Occipital lobe (tissue), 2 donors: ENCODE results near the gene CDK6. TPM values are rescaled to one million over a fixed set of nuclear protein-coding genes. Genes with fewer than 3 reads are reported as not detected.

ENCODE experiments used
- DNase-seq: peaks from one replicate; lab custom pipeline; 2025; lab: John Stamatoyannopoulos, UW
- total RNA-seq: library from RNA; depleted of rRNA; stranded (reverse); fragments of >200 nt; gene quantifications from one replicate; pipeline ENCODE4 v1.2.3, GENCODE V29; 2014

Gene CDK6
- total RNA-seq, 1 donor from 2014 or later: 11.1 TPM

DNA sequence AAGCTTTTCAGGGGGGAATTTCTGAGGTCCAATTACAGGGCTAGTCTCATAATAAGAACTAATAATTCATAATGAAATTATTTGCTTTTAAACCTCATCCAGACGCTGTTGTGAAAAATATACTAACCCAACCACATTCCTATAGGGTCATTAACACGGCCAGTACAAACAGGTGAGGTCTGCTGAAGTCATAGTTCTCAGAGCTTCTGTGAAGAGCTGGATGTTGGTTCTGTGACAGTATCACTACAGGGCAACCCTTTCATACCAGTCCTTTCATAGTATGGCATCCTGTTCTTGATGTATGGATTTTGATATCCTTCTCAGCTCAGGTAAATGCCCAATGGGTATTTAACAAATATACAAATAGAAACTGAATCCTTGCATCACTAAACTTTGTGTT, 183.8 kb downstream of the CDK6 start:
- no peak for DNase-seq

DNA sequence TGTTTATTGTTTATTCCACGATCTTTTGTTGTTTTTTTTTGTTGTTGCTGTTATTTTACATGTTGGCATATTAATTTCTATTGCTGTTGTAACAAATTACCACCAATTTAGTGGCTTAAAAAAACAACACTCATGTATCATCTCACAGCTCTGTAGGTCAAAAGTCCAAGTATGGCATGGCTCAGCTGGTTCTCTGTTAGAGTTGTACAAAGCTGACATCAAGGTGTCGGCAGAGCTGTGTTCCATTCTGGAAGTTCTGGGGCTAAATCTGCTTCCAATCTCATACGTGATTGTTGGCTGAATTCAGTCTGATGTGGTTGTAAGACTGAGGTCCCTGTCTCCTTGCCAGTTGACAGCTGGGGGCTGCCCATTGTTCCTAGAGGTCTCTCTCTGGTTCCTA, 186.0 kb downstream of the CDK6 start:
- no peak for DNase-seq

DNA sequence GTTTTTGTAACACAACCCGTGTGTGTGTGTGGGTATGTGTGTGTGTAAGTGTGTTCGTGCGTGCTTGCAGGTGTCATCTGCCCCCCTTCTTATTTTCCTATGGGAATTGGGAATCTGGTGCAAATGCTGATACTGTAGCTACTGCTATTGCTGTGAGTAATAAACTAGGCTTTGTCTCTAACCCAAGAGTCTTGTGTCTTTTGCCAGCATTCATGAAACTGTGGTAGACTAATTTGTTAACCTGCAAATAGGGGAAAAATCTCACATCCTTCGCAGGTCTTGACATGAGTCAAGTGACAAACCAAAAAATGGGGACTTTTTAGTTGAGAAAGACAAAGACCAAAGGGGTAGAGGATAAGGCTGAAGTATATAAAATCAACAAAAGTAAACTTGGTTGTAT, 188.3 kb downstream of the CDK6 start:
- no peak for DNase-seq

DNA sequence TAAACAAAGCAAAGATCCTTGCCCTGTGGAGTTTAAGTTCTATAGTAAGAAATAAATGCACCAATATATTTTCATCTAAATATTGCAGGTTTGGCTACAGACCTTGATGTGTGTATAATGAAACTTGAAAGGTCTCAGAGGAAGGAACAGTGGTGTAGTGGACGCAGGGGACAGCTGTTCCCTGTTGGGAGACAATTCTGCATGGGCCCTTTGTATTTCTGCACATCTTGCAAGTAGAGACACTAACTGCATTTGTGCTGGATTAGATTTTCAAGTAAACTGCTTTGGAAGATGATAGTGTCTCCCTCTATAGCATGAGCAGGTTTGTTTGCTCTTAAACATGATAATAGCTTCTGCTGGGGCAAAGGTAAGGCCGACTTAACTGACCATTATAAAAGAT, 188.7 kb downstream of the CDK6 start:
- no peak for DNase-seq

DNA sequence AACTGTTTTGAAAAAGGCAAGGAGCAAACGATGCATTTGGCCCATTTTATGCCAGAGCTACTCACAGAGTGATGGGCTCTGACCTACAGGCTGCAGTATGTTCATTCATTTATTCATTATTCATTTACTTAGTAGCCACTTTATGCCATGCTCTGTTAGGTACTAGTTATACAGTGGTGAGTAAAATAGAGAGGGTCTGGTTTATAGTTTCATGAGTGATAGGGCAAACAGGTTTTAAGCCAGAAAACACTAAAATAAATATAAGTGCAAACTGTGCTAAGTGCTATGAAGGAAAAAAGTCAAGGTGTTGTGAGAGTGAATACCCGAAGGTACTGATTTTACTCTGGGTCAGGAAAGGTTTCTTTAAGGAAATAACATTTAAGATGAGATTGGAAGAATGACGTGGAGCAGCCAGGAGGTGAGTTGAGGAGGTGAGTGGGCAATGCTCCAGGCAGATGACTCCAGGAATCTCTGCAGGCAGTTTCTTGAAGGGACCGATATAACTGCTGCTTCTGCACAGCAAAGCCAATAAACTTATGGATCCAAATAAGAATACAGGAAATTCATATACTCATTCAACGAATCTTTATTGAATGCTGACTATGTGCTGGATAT, 189.3 kb downstream of the CDK6 start:
- no peak for DNase-seq

DNA sequence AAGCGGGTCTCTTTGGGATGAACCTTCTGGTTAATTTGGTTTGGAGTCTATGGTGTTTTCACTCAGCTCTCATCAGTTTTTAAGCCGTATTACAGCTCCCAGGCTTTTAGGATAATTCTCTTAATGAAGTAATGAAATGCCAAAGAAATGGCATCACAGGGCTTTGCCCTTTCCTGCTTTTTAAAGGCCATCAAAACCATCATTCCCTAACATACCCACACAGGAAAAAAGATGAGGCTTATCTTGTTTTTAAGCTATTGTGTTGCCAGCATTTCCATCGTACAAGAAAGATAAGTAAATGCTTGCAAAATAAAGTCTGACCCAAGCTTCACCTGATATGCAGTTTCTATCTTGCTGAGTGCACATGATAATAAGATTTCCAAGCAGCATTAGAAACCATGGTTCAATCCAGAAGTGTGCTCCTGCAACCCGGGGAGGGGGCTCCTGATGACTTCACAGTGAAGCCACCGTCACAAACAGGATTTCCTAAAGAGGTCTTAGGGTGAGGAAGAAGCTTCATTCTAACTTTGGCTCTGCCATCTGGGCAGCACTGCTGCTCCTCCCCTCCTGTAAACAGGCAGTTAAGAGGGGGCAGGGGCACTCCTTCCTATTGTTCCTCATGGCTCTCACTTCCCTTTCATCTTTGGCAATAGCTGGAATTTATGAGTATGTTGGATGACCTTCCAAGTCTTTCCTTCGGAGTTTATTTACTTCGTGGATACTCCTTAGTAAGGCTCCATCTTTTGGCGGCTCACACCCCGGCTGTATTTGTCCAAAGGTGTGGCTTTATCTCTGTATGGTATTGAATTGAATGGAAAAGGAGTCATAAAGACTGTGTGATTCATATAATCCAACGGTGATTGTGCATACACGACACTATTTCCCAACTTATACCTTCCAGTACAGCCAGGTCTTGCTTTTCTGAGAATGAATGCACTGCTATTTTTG, 191.0 kb downstream of the CDK6 start:
- DNase-seq: no peak

DNA sequence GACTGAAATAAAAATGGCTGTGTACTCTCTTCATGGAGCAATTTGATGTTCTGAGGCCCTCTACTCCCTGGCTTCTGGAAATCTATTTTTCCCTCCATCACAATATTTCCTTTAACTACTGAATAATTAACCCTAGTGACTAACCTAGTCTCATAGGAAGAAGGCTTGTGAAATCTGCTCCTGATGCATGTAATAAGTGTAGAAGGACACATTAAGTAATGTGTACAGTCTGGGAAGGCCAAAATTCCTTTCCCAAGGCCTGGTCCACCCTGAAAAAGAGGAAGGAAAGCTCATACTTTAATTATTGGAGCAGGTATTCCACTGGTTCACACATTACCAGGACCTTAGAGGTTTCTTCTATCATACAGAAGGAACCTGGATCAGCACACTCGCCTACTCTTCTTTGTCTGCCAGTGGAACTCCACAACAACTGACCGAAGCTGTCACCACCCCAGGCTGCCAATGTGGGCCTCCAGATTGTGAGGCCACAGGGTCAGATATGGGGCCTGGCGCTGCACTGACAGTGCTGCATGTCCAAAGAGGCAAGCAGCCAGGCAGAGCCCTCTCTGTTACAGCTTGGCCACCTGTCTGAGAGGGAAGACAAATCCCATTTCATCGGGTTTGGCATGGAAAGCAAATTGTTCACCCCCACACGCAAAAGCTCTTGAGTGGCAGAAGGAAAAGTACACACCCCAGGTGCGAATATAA, 191.8 kb downstream of the CDK6 start:
- DNase-seq: peak; percentile 14

DNA sequence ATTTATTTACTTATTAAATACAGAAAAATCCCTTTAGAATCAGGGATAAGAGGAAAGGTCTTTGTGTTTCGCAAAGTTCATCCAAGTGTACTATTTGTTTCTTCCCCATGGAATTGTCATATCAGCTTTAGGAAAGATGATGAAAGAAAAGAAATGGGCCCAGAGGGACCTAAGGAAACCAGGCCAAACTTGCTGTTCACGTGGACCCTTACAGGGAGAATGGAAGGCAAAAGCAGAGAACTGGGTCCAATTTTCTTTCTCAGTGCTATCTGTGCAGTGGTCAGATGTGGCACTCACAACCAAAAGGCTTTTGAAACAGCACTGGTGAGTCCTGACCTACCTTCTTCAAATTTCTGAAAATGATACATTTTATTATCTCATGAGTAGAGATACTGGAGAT, 192.6 kb downstream of the CDK6 start:
- DNase-seq: no peak

DNA sequence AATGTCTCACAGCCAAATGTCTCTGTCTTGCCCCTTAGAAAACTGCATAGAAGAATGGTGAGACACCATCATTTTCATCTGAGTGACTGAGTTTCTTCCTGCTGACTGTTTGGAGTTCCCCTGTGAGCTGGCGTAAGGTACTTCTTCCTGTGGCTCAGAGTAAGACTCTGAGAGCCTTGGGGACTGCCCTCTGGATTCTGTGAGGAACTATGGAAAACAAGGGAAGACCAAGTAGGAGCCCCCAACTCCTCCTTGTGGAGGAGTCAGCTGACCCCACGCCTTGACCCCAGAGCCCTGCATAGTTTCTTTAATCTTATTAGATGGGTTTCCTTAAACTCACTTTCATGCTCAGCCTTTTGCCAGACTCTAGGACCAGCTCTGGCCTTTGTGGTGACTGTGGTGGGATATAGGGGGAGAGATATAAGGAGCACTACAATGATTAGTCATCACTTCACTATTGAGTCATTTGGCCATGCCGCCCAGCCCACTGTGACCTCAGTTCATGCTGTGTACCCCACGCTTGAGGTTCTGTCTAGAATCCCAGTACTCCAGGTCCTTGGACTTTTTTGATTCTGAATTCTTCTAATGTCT, 194.4 kb downstream of the CDK6 start:
- no peak for DNase-seq

DNA sequence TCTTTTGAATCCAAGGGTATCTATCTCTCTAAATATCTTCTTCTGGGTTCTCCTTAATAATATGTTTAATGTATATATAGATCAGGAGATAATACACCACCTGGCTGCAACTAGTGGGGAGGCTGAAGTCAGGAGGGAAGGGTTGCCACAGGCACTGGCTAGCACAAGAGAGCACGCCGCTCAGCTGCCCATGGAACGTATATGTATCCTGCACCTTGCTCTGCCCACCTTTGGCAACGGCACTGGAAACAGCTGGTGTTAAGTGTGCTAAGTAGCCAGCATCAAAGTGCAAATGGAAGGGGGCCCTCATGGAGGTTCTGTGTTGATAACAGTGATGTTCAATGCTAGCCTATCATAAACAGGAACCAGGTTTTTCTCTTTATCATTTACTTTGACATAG, 196.4 kb downstream of the CDK6 start:
- DNase-seq: no peak

DNA sequence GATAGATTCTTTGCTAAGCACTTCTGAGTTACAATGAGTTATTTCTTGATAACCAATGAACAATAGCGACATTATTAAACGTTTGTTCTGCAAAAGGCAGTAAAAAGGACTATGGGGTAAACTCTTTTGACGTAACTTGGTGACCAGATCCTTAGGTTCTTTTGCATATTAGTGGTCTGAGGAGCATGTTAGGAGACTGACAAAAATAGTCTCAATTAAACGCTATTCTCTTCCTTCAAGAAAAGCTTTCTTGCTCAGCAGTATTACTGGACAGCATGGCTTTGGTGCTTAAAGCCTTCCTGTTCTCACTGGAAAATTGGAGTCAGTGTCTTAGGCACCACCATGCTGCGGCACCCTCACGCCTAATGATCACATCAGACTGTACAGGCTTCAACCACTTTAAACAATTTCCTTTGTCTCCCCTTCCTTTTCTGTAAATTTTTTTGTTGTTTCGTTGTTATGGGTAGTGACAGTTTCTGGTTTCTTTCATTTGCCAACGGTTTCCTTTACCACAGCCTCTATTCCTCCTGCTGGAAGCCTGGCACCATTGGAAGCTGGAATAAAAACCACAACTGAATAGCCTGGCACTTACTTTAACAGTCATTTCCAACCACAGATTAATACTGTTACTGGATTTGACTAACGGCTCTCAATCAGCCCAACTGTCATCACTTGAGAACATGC, 197.0 kb downstream of the CDK6 start:
- DNase-seq: no peak

DNA sequence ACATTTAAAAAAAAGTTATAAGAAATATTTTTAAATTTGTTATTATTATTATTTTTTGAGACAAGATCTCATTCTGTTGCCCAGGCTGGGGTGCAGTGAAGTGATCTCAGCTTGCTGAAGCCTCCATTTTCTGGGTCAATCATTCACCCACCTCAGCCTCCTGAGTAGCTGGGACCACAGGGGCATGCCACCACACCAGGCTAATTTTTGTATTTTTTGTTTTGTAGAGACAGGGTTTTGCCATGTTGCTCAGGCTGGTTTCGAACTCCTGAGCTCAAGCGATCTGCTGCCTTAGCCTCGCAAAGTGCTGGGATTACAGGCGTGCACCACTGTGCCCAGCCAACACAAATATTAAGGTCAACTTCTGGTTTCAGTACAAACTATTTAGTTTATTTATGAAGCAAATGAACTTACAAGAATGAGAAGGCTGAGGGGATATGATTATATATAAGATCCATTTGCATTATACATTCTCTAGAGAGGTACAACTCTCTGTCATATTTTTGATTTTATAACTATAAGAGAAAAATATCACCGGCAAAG, 200.3 kb downstream of the CDK6 start:
- DNase-seq: no peak

DNA sequence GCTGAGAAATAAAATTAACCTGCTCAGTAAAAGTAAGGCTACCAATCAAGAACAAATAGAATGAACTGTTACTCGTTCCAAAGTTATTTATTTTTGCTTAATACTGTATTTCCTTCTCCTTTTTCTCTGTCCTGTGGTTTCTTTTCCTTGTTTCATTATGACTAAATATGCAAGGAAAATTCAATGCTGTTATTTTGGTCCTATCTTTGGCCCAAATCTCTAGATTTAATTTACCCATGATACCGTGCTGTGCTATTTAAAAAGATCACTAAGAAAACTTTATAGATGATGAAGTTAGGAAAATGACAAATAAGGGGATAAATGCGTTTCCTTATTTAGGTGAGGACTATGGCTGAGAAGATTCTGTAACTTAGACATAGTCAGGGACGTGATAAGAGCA, 200.8 kb downstream of the CDK6 start:
- no peak for DNase-seq

DNA sequence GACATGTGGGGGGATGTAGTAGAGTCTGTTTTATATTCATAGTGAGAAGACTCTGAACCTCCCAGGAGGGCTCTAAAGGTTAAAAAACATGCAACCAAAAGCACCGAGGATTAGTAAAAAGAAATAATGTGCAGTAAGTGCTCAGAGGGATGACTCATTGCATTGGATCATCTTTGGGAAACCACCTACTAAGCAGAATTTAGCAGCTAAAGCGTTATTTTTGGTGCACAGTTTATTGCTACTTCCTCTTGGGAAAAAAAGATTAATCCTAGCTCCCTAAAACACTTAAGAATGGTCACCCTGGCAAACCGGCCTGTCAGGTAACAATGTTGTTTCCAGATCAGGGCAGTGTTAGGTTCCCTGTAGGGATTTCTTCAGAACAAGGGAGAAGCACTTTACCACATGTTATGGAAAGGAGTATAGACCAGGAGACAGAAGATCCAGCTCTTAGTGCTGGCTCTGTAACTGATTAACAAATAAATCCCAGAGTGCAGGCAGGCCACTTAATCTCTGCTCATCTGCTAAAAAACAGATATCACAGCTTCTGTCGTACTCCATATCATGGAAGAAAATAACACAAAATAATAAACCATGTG, 201.4 kb downstream of the CDK6 start:
- DNase-seq: no peak

DNA sequence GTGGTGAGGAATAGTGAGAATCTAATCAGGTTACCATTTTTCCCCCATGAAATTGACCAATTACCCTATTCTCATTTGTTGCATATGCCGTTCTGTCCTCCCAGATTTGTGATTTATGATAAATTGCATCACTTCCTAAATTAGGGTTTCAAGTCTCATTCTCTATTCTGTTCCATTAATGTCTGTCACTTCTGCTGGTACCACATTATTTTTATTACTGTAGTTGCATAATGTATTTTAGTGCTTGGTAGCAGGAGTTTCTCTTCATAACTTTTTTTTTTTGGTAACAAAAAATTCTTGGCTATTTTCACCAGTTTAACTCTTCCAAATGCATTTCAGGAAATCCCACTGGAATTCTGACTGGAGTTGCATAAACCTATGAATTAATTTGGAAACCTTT, 202.2 kb downstream of the CDK6 start:
- no peak for DNase-seq

DNA sequence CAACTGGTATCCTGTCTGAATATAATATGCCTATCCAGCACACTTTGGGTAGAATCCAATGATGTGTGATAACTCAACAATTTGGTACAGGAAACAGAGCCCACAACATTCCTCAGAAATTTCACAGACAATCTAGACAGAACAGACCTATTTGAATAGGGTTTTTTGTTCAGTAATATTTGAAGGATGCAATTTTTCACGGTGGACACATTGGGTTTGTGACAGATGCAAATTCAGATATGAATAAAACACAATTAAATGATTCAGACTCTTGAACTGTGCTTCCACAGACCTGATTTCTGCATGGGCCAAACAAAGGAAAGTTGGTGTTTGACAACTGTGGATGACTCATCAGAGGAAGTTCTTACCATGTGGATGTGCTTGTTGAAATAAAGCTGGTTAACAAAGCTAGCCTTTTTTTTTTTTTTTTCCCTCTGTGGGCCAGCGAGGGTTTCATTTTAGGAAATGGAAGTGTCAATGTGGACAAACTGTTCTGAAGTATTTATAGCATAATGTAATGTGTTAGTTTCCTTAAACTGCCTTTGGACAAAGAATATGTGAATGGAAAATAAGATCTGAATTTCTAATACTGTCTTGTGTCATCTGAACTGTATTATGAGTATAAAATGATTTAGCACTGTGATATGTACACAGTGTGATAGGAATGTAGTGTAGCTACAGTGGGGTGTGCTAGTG, 203.0 kb downstream of the CDK6 start:
- DNase-seq: peak; percentile 33

DNA sequence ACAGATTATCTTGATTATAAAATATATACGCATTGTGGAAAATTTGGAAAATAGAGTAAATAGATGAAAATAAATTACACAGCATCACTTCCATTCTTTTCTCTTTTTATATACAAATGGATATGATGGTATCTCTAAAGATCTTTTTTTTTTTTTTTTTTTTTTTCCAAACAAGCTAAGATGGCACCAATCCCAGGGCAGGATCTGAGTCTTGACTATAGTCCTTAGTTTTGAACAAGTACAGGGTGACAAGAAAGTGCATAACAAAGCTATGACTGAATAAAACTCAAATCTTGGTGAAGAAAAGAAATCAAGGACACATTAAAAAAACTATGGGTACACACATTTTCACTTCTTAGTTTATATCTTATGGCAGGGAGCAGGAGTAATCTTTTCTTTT, 203.6 kb downstream of the CDK6 start:
- no peak for DNase-seq

DNA sequence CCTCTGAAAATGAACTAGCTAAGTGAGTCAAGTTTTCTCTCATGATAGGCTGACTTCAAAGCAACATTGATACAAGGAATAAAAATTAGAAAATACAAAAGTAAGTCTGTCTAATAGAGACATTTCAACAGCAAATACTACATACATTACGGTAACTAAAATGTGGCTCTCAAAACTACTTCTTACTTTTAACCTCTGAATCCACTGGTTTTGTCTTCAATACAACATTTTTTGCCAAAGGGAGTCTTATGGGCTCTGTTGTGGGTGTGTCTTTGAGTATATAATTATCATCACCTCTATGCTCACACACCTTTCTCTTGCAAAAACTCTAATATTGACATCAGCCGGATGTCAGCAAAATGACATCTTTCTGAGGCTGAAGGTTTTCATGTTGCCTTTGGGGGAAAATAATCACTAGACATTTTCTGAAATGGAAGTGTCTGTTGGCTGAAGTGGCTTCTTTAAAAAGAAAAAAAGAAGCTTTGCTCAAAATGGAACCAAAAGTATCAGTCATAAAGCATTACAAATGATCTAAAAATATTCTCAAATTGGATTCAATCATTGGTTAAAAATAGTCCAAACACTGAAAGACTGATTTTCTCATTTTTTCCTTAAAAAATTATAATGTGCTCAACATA, 204.4 kb downstream of the CDK6 start:
- no peak for DNase-seq

DNA sequence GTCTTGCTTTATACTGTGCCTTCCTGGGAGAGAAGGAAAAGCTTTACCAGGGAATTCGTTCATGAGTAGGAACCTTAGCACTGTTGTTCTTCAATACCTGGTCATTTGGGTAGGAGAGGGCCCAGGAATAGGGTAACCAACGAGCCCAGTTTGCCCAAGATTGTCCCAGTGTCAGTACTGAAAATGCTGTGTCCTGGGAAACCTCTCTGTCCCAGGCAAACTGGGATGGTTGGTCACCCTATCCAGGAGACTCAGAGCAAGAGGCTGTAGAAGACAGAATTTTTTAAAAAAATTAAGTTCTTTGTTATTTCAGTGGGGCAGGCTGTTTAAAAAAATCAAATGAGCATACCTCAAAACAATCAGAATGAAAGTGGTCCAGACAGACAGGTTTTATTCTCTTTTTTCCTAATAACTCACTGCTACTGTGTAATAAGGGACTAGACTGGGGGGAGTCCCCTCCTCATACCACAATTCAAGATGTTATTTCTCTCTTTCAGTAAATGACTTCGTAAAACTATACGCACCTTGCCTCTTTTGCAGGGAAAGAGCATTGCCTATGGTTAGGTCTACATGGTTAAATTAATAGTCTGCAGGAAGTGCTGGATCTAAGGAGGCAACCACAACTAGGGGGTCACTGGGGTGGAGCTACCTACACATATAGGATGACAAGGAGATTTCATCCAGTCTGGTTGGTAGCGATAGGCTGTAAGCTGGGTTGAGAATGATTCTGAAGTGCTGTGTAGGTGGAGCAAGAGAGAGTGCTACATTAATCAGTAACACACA, 205.1 kb downstream of the CDK6 start:
- DNase-seq: no peak
